Stimulated activated CD8-positive, alpha-beta memory T cell treated with anti-CD3 and anti-CD28 coated beads, Interleukin-15, amount 100 ng/mL, for 1 hour (primary cell): Measurements from ENCODE around the gene CHST3.

Source experiments
- DNase-seq: peaks from one replicate; pipeline ENCODE4 v3.0.0-alpha.2; 2020; ENCODE audit warnings: low read depth

The CHST3 gene

GRCh38 chr10:72056932-72057751, 92.9 kb downstream of the CHST3 start:
- DNase-seq = no peak

- DNase-seq = no peak
Observed at GRCh38 chr10:72058347-72058898, 94.2 kb downstream of the CHST3 start.

- no peak for DNase-seq
Observed at GRCh38 chr10:72058989-72059842, 95.0 kb downstream of the CHST3 start.

- DNase-seq = no peak
Observed at GRCh38 chr10:72059843-72060822, 95.9 kb downstream of the CHST3 start.

GRCh38 chr10:72061491-72061890, 97.3 kb downstream of the CHST3 start:
- no peak for DNase-seq

GRCh38 chr10:72061930-72062329, 97.7 kb downstream of the CHST3 start:
- DNase-seq = no peak

- DNase-seq = no peak
Observed at GRCh38 chr10:72062382-72062781, 98.2 kb downstream of the CHST3 start.
